ENCODE measurements around the gene EXOC7. TPM values are rescaled to one million over a fixed set of nuclear protein-coding genes. Genes with fewer than 3 reads are reported as not detected.

The EXOC7 gene
- total and polyA plus RNA-seq, 2 of the 8 experiments (the other 6 are each of a cell fraction or from before 2014, with no cell fraction given), result 77.1 to 92.6 TPM

DNA sequence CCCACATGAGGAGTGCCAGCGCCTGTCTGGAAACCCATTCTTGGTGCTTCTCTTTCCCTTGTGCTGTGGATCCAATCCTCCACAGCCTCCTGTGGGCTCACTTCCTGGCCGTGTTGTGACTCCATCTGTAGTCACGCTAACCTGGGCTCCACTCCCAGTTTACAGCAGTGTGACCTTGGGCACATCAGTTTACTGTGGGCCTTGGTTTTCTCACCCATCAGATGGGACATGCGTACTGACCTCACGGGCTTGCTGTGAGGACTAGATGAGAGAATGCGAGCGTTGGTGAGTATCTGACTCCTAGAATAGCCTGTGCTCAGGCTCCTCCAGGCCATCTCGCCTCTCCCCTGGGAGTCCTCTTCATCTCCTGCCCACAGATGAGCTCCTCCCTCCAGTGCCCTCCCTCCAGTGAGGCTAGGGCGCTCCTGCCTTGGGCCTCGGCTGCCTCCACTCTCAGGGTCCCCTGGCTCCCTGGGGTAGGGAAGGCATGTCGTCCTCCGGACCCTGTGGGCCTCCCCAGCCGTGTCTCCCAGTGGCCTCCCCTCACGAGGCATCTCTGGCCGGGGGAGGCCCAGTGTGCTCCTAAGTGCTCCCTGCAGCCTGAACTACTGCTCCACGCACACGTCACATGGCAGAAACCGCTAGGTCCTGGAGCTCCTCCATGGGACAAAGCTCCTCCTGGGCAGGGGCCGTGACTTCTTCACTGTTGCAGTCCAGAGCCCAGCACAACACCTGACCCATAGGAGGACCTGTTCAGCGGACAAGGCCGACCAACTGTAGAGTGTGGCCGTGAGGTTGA lies 42.7 kb upstream of the EXOC7 start (continued):
- TF ChIP-seq, protein P1, sequence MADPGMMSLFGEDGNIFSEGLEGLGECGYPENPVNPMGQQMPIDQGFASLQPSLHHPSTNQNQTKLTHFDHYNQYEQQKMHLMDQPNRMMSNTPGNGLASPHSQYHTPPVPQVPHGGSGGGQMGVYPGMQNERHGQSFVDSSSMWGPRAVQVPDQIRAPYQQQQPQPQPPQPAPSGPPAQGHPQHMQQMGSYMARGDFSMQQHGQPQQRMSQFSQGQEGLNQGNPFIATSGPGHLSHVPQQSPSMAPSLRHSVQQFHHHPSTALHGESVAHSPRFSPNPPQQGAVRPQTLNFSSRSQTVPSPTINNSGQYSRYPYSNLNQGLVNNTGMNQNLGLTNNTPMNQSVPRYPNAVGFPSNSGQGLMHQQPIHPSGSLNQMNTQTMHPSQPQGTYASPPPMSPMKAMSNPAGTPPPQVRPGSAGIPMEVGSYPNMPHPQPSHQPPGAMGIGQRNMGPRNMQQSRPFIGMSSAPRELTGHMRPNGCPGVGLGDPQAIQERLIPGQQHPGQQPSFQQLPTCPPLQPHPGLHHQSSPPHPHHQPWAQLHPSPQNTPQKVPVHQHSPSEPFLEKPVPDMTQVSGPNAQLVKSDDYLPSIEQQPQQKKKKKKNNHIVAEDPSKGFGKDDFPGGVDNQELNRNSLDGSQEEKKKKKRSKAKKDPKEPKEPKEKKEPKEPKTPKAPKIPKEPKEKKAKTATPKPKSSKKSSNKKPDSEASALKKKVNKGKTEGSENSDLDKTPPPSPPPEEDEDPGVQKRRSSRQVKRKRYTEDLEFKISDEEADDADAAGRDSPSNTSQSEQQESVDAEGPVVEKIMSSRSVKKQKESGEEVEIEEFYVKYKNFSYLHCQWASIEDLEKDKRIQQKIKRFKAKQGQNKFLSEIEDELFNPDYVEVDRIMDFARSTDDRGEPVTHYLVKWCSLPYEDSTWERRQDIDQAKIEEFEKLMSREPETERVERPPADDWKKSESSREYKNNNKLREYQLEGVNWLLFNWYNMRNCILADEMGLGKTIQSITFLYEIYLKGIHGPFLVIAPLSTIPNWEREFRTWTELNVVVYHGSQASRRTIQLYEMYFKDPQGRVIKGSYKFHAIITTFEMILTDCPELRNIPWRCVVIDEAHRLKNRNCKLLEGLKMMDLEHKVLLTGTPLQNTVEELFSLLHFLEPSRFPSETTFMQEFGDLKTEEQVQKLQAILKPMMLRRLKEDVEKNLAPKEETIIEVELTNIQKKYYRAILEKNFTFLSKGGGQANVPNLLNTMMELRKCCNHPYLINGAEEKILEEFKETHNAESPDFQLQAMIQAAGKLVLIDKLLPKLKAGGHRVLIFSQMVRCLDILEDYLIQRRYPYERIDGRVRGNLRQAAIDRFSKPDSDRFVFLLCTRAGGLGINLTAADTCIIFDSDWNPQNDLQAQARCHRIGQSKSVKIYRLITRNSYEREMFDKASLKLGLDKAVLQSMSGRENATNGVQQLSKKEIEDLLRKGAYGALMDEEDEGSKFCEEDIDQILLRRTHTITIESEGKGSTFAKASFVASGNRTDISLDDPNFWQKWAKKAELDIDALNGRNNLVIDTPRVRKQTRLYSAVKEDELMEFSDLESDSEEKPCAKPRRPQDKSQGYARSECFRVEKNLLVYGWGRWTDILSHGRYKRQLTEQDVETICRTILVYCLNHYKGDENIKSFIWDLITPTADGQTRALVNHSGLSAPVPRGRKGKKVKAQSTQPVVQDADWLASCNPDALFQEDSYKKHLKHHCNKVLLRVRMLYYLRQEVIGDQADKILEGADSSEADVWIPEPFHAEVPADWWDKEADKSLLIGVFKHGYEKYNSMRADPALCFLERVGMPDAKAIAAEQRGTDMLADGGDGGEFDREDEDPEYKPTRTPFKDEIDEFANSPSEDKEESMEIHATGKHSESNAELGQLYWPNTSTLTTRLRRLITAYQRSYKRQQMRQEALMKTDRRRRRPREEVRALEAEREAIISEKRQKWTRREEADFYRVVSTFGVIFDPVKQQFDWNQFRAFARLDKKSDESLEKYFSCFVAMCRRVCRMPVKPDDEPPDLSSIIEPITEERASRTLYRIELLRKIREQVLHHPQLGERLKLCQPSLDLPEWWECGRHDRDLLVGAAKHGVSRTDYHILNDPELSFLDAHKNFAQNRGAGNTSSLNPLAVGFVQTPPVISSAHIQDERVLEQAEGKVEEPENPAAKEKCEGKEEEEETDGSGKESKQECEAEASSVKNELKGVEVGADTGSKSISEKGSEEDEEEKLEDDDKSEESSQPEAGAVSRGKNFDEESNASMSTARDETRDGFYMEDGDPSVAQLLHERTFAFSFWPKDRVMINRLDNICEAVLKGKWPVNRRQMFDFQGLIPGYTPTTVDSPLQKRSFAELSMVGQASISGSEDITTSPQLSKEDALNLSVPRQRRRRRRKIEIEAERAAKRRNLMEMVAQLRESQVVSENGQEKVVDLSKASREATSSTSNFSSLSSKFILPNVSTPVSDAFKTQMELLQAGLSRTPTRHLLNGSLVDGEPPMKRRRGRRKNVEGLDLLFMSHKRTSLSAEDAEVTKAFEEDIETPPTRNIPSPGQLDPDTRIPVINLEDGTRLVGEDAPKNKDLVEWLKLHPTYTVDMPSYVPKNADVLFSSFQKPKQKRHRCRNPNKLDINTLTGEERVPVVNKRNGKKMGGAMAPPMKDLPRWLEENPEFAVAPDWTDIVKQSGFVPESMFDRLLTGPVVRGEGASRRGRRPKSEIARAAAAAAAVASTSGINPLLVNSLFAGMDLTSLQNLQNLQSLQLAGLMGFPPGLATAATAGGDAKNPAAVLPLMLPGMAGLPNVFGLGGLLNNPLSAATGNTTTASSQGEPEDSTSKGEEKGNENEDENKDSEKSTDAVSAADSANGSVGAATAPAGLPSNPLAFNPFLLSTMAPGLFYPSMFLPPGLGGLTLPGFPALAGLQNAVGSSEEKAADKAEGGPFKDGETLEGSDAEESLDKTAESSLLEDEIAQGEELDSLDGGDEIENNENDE (IDR thresholded peaks at IDR 0.05; ENCODE audit: insufficient replicate concordance, low read length), result no peak
- TF ChIP-seq EGR1 (IDR thresholded peaks at IDR 0.05; ENCODE audit: borderline replicate concordance, low read depth, low read length), result no peak
- TF ChIP-seq KDM4A (IDR thresholded peaks at IDR 0.05; ENCODE audit: low read depth, low read length, severe bottlenecking), result no peak
- no peak for TF ChIP-seq TCF12 (IDR thresholded peaks at IDR 0.05; ENCODE audit: low read depth, low read length)
- TF ChIP-seq GABPA (IDR thresholded peaks at IDR 0.05; ENCODE audit: borderline replicate concordance, insufficient read depth, low read length), result no peak
- TF ChIP-seq CEBPB (IDR thresholded peaks at IDR 0.05; ENCODE audit: low read depth, low read length), result no peak
- no peak for TF ChIP-seq CTBP2 (IDR thresholded peaks at IDR 0.05; ENCODE audit: borderline replicate concordance, insufficient read depth, insufficient read length, low read length)
- no peak for TF ChIP-seq JUN (IDR thresholded peaks at IDR 0.05; ENCODE audit: low read depth, low read length)
- TF ChIP-seq CBX5 (IDR thresholded peaks at IDR 0.05; ENCODE audit: low read depth, low read length), result no peak
- no peak for TF ChIP-seq POLR2AphosphoS5 (IDR thresholded peaks at IDR 0.05; ENCODE audit: low read depth, low read length)

Data from H1 (cell line).